Common myeloid progenitor, CD34-positive (primary cell): Measurements from ENCODE around the gene OR9G1.

Experiments used
- CTCF ChIA-PET: fragments of 350-600 bp; sonication (Branson Sonifier 250); formaldehyde crosslinking; loops from one replicate; lab custom pipeline; 2021; ENCODE audit warnings: antibody characterized with exemption; lab: Charles Lee
- POLR2A ChIA-PET: fragments of 350-600 bp; sonication (Branson Sonifier 250); formaldehyde crosslinking; loops from one replicate; lab custom pipeline; 2021; ENCODE audit warnings: antibody characterized with exemption; lab: Charles Lee
- DNase-seq, 3 donors: peaks; one replicate each; pipeline versions ENCODE4 v3.0.0 to v3.0.0-alpha.2; 2013
- H3K27ac ChIP-seq, 2 experiments: 1 replicate in 1 of 2; 2 replicates in 1 of 2; pipeline ENCODE4 v1.7.0; 2013; ENCODE audit warnings: inconsistent platforms in 2 of 2, low read length in 2 of 2, mild to moderate bottlenecking in 2 of 2, low read depth in 1 of 2, moderate library complexity in 1 of 2; ENCODE audit not compliant: severe bottlenecking in 2 of 2, insufficient read depth in 1 of 2, poor library complexity in 1 of 2
- H3K27me3 ChIP-seq, 5 experiments: replicated peaks in 2 of 5; 1 replicate in 3 of 5; 2 replicates in 2 of 5; pipeline versions ENCODE4 v1.6.1 to v1.7.0; 2013; ENCODE audit warnings: low read length in 4 of 5, mild to moderate bottlenecking in 2 of 5, moderate library complexity in 2 of 5, inconsistent platforms in 1 of 5; ENCODE audit not compliant: insufficient read depth in 5 of 5, control insufficient read depth in 4 of 5
- H3K36me3 ChIP-seq, 4 experiments: 1 replicate in 2 of 4; 2 replicates in 2 of 4; pipeline versions ENCODE4 v1.6.1 to v1.7.0; 2013; ENCODE audit warnings: low read length in 3 of 4, control low read depth in 1 of 4, mild to moderate bottlenecking in 1 of 4; ENCODE audit not compliant: control insufficient read depth in 4 of 4, insufficient read depth in 4 of 4
- H3K4me1 ChIP-seq, 4 experiments: 1 replicate in 3 of 4; 2 replicates in 1 of 4; pipeline versions ENCODE4 v1.6.1 to v1.7.1; 2013; ENCODE audit warnings: low read length in 3 of 4, mild to moderate bottlenecking in 3 of 4, control low read depth in 1 of 4, inconsistent platforms in 1 of 4, moderate library complexity in 1 of 4; ENCODE audit not compliant: control insufficient read depth in 4 of 4, insufficient read depth in 4 of 4; ENCODE audit errors: control extremely low read depth in 1 of 4
- H3K4me3 ChIP-seq, 7 experiments: 1 replicate in 4 of 7; 2 replicates in 3 of 7; pipeline versions ENCODE4 v1.5.1 to v1.7.0; 2013; ENCODE audit warnings: mild to moderate bottlenecking in 7 of 7, low read length in 6 of 7, moderate library complexity in 6 of 7, inconsistent platforms in 2 of 7, low read depth in 2 of 7, control low read depth in 1 of 7; ENCODE audit not compliant: insufficient read depth in 4 of 7, control insufficient read depth in 1 of 7; ENCODE audit errors: extremely low read depth in 1 of 7
- H3K9me3 ChIP-seq, 5 experiments: 1 replicate in 4 of 5; 2 replicates in 1 of 5; pipeline versions ENCODE4 v1.6.1 to v1.7.1; 2013; ENCODE audit warnings: low read length in 4 of 5, mild to moderate bottlenecking in 2 of 5, inconsistent platforms in 1 of 5, low read depth in 1 of 5, moderate library complexity in 1 of 5; ENCODE audit not compliant: control insufficient read depth in 4 of 5, insufficient read depth in 2 of 5; ENCODE audit errors: control extremely low read depth in 1 of 5
- WGBS: methylation state at CpG from one replicate; pipeline ENCODE4 v1.1.5; 2013; ENCODE audit not compliant: insufficient coverage; 5-methylcytosine and 5-hydroxymethylcytosine counted together

The OR9G1 gene

GRCh38 chr11:56700242-56700913 lies 1.5 kb downstream of the OR9G1 start:
- no peak overlapping the region for H3K4me3 ChIP-seq
- no peaks in the 10 kb centered on the region for H3K4me1 ChIP-seq
- POLR2A ChIA-PET, result no interaction called here
- 68% methylated on average over 9 of the region's 10 CpGs for WGBS
- DNase-seq, result no peak
- CTCF ChIA-PET, result no interaction called here
- no peak overlapping the region for H3K27ac ChIP-seq
- H3K27me3 ChIP-seq, result no peaks in the 10 kb centered on the region
- no peaks in the 10 kb centered on the region for H3K9me3 ChIP-seq
- H3K36me3 ChIP-seq, result no peaks in the 10 kb centered on the region

GRCh38 chr11:56700914-56701485 lies 2.1 kb downstream of the OR9G1 start:
- Histone ChIP-seq H3K9me3 (no peaks in the 10 kb centered on the region), H3K4me3 (no peak overlapping the region), H3K36me3 (no peaks in the 10 kb centered on the region), H3K27ac (no peak overlapping the region), H3K27me3 (no peaks in the 10 kb centered on the region), H3K4me1 (no peaks in the 10 kb centered on the region)
- WGBS, result 89% methylated on average over 4 of the region's 8 CpGs
- DNase-seq, result no peak
- ChIA-PET CTCF (no interaction called here), POLR2A (no interaction called here)

- no peaks in the 10 kb centered on the region for H3K9me3 ChIP-seq
- H3K4me3 ChIP-seq, result no peak overlapping the region
- POLR2A ChIA-PET, result interaction anchor here (0.6 kb wide), 1 partner anchor 714 kb away, joined by 3 read pairs; no protein-coding TSS in a partner anchor
- 29% methylated on average over 1 of the region's 1 CpG for WGBS
- H3K27me3 ChIP-seq, result no peaks in the 10 kb centered on the region
- H3K36me3 ChIP-seq, result no peaks in the 10 kb centered on the region
- CTCF ChIA-PET, result interaction anchor here (0.6 kb wide), 1 partner anchor 41 kb away, joined by 3 read pairs; no protein-coding TSS in a partner anchor
- no peaks in the 10 kb centered on the region for H3K4me1 ChIP-seq
- DNase-seq, result no peak
- no peak overlapping the region for H3K27ac ChIP-seq
These were observed 7.0 kb downstream of the OR9G1 start for GRCh38 chr11:56705784-56706396.

- Histone ChIP-seq H3K36me3 (no peaks in the 10 kb centered on the region), H3K9me3 (no peaks in the 10 kb centered on the region), H3K27me3 (no peaks in the 10 kb centered on the region), H3K4me1 (no peaks in the 10 kb centered on the region), H3K4me3 (no peak overlapping the region), H3K27ac (no peak overlapping the region)
- no CpG with 5 or more reads among the region's 2 CpGs for WGBS
- DNase-seq, result no peak
- CTCF ChIA-PET, result no interaction called here
- POLR2A ChIA-PET, result interaction anchor here (0.6 kb wide), 1 partner anchor 713 kb away, joined by 3 read pairs; no protein-coding TSS in a partner anchor
These were observed 7.6 kb downstream of the OR9G1 start for GRCh38 chr11:56706486-56706885.

GRCh38 chr11:56714206-56714605 lies 15.3 kb downstream of the OR9G1 start:
- no peak for DNase-seq
- no peaks in the 10 kb centered on the region for H3K36me3 ChIP-seq
- WGBS, result no CpG with 5 or more reads among the region's 2 CpGs

GRCh38 chr11:56716379-56716854 lies 17.5 kb downstream of the OR9G1 start:
- DNase-seq, result no peak
- WGBS, result no CpG with 5 or more reads among the region's 6 CpGs
- Histone ChIP-seq H3K4me3 (no peak overlapping the region), H3K4me1 (no peaks in the 10 kb centered on the region), H3K27ac (no peak overlapping the region), H3K9me3 (no peaks in the 10 kb centered on the region), H3K36me3 (no peaks in the 10 kb centered on the region), H3K27me3 (no peaks in the 10 kb centered on the region)
- POLR2A ChIA-PET, result no interaction called here
- CTCF ChIA-PET, result no interaction called here

More at GRCh38 chr11:56714206-56714605, 15.3 kb downstream of the OR9G1 start:
- no peaks in the 10 kb centered on the region for H3K9me3 ChIP-seq
- H3K4me1 ChIP-seq, result no peaks in the 10 kb centered on the region
- H3K4me3 ChIP-seq, result no peak overlapping the region
- no peak overlapping the region for H3K27ac ChIP-seq
- no peaks in the 10 kb centered on the region for H3K27me3 ChIP-seq
- POLR2A ChIA-PET, result no interaction called here
- CTCF ChIA-PET, result no interaction called here

GRCh38 chr11:56720513-56720912 lies 21.6 kb downstream of the OR9G1 start:
- DNase-seq, result no peak
- Histone ChIP-seq H3K27me3 (no peaks in the 10 kb centered on the region), H3K27ac (no peak overlapping the region), H3K36me3 (no peaks in the 10 kb centered on the region), H3K4me3 (no peak overlapping the region), H3K4me1 (no peaks in the 10 kb centered on the region), H3K9me3 (no peaks in the 10 kb centered on the region)
- POLR2A ChIA-PET, result no interaction called here
- 84% methylated on average over 3 of the region's 4 CpGs for WGBS
- CTCF ChIA-PET, result no interaction called here
